ENCODE data around the gene TCL1A. TPM values are rescaled to one million over a fixed set of nuclear protein-coding genes. Genes with fewer than 3 reads are reported as not detected.

Gene TCL1A
- total RNA-seq, 1 experiment from 2014 or later = 1.1 TPM

GRCh38 chr14:95722525-95723190 is 8.7 kb upstream of the TCL1A start (continued):
- TF ChIP-seq, protein P1, sequence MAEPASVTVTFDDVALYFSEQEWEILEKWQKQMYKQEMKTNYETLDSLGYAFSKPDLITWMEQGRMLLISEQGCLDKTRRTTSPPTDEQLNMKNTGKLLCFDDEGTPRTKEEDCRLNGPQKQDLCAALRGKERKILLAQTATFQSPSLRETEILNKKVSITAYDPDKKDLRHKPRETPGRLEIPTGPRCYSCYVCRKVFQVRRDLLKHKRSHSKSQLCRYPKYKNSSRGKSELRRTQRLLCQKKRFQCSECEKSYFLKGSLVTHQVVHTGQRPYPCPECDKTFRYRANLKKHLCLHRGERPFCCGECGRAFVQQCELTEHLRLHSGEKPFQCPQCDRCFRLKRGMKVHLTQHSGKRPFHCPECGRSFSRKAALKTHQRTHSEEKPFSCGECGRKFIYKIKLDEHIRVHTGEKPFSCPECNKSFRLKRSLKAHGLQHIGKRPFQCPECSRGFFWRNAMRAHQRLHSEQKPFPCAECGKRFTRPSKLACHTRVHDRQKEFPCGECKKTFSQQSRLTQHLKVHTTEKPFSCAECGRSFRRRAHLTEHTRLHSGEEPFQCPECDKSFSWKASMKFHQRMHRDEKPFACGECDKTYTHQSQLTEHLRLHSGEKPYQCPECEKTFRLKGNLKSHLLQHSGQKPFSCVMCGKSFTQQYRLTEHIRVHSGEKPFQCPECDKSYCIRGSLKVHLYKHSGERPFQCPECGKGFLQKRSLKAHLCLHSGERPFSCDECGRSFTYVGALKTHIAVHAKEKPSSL (CRISPR knock-in tag; conservative IDR thresholded peaks at IDR 0.05) = no peak
- TF ChIP-seq NFYB (CRISPR knock-in tag; conservative IDR thresholded peaks at IDR 0.05; ENCODE audit: low read depth) = no peak

- TF ChIP-seq NFATC4 (CRISPR knock-in tag; IDR thresholded peaks at IDR 0.05) (no peak), ETV6 (CRISPR knock-in tag; IDR thresholded peaks at IDR 0.05) (no peak), IRF1 (CRISPR knock-in tag; IDR thresholded peaks at IDR 0.05) (no peak), JAZF1 (CRISPR knock-in tag; IDR thresholded peaks at IDR 0.05) (no peak), PRRX2 (CRISPR knock-in tag; IDR thresholded peaks at IDR 0.05) (no peak), HMGA2 (CRISPR knock-in tag; IDR thresholded peaks at IDR 0.05) (no peak)
- TF ChIP-seq, protein P2, sequence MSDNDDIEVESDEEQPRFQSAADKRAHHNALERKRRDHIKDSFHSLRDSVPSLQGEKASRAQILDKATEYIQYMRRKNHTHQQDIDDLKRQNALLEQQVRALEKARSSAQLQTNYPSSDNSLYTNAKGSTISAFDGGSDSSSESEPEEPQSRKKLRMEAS (CRISPR knock-in tag; IDR thresholded peaks at IDR 0.05) = no peak
- TF ChIP-seq, protein P3, sequence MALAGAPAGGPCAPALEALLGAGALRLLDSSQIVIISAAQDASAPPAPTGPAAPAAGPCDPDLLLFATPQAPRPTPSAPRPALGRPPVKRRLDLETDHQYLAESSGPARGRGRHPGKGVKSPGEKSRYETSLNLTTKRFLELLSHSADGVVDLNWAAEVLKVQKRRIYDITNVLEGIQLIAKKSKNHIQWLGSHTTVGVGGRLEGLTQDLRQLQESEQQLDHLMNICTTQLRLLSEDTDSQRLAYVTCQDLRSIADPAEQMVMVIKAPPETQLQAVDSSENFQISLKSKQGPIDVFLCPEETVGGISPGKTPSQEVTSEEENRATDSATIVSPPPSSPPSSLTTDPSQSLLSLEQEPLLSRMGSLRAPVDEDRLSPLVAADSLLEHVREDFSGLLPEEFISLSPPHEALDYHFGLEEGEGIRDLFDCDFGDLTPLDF (CRISPR knock-in tag; IDR thresholded peaks at IDR 0.05) = no peak
- Mint-ChIP-seq H3K27ac (no peak overlapping the region), H3K9me3 (no peaks in the 10 kb centered on the region)
Observed at GRCh38 chr14:95712398-95712797, 1.5 kb downstream of the TCL1A start.

GRCh38 chr14:95711476-95712176 is 2.3 kb downstream of the TCL1A start:
- peaks cover 71% of the 10 kb centered on the region for H3K27me3 Mint-ChIP-seq (ENCODE audit: low read depth)
- peaks cover 26% of the 10 kb centered on the region for H3K4me1 Mint-ChIP-seq
- ChIA-PET CTCF (no interaction called here), POLR2A (no interaction called here)
- ATAC-seq (no peak), DNase-seq (ENCODE audit: low spot score) (no peak)
- no peak overlapping the region for H3K4me3 Mint-ChIP-seq
- H3K27ac Mint-ChIP-seq = no peak overlapping the region
- no peaks in the 10 kb centered on the region for H3K9me3 Mint-ChIP-seq
- H3K36me3 Mint-ChIP-seq = no peaks in the 10 kb centered on the region
- TF ChIP-seq SMAD3 (CRISPR knock-in tag; IDR thresholded peaks at IDR 0.05; ENCODE audit: borderline replicate concordance) (no peak), TCF7 (CRISPR knock-in tag; IDR thresholded peaks at IDR 0.05; ENCODE audit: low read depth) (no peak), TEAD1 (CRISPR knock-in tag; IDR thresholded peaks at IDR 0.05) (no peak), ZNF423 (CRISPR knock-in tag; IDR thresholded peaks at IDR 0.05) (no peak), JUN (CRISPR knock-in tag; IDR thresholded peaks at IDR 0.05) (no peak), ZNF138 (CRISPR knock-in tag; conservative IDR thresholded peaks at IDR 0.05) (no peak), JAZF1 (CRISPR knock-in tag; IDR thresholded peaks at IDR 0.05) (no peak), SOX15 (CRISPR knock-in tag; IDR thresholded peaks at IDR 0.05) (no peak), ATF1 (CRISPR knock-in tag; IDR thresholded peaks at IDR 0.05) (no peak), E2F5 (CRISPR knock-in tag; IDR thresholded peaks at IDR 0.05) (no peak), ZNF263 (CRISPR knock-in tag; IDR thresholded peaks at IDR 0.05; ENCODE audit: low read depth) (no peak), CDX4 (CRISPR knock-in tag; IDR thresholded peaks at IDR 0.05; ENCODE audit: borderline replicate concordance) (no peak), ZNF317 (CRISPR knock-in tag; IDR thresholded peaks at IDR 0.05; ENCODE audit: borderline replicate concordance, low read depth) (no peak)
- TF ChIP-seq, protein P4, sequence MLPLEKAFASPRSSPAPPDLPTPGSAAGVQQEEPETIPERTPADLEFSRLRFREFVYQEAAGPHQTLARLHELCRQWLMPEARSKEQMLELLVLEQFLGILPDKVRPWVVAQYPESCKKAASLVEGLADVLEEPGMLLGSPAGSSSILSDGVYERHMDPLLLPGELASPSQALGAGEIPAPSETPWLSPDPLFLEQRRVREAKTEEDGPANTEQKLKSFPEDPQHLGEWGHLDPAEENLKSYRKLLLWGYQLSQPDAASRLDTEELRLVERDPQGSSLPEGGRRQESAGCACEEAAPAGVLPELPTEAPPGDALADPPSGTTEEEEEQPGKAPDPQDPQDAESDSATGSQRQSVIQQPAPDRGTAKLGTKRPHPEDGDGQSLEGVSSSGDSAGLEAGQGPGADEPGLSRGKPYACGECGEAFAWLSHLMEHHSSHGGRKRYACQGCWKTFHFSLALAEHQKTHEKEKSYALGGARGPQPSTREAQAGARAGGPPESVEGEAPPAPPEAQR (CRISPR knock-in tag; IDR thresholded peaks at IDR 0.05) = no peak
- TF ChIP-seq, protein P5, sequence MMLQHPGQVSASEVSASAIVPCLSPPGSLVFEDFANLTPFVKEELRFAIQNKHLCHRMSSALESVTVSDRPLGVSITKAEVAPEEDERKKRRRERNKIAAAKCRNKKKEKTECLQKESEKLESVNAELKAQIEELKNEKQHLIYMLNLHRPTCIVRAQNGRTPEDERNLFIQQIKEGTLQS (CRISPR knock-in tag; conservative IDR thresholded peaks at IDR 0.05) = no peak
- TF ChIP-seq, protein P6, sequence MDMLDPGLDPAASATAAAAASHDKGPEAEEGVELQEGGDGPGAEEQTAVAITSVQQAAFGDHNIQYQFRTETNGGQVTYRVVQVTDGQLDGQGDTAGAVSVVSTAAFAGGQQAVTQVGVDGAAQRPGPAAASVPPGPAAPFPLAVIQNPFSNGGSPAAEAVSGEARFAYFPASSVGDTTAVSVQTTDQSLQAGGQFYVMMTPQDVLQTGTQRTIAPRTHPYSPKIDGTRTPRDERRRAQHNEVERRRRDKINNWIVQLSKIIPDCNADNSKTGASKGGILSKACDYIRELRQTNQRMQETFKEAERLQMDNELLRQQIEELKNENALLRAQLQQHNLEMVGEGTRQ (CRISPR knock-in tag; IDR thresholded peaks at IDR 0.05) = no peak

More at GRCh38 chr14:95712398-95712797, 1.5 kb downstream of the TCL1A start:
- Mint-ChIP-seq H3K4me3 (no peak overlapping the region), H3K36me3 (no peaks in the 10 kb centered on the region), H3K4me1 (peaks cover 24% of the 10 kb centered on the region), H3K27me3 (ENCODE audit: low read depth) (peaks cover 63% of the 10 kb centered on the region)
- no peak for ATAC-seq
- DNase-seq (ENCODE audit: low spot score) = no peak
- ChIA-PET POLR2A (no interaction called here), CTCF (no interaction called here)

Measured in WTC11 (cell line).